ENCODE results near the gene ABITRAM.

- TF ChIP-seq CTCF (IDR thresholded peaks at IDR 0.05): no peak
- no peak for TF ChIP-seq POLR2AphosphoS5 (IDR thresholded peaks at IDR 0.05)
These were observed 30.0 kb upstream of the ABITRAM start for GRCh38 chr9:108904161-108904560.
